GM12891 (cell line): Measurements from ENCODE around the gene UBE3B.

Source experiments
- DNase-seq: peaks from one replicate; pipeline ENCODE4 v3.0.0; 2011; ENCODE audit warnings: low spot score; ENCODE audit not compliant: insufficient read length
- FAIRE-seq: peaks from 2 replicates; lab custom pipeline; 2011; peaks lifted over from hg19 to GRCh38; lab: Jason Lieb, UNC
- PAX5 ChIP-seq: IDR thresholded peaks from 2 replicates; pipeline ENCODE4 v1.6.1; 2011; ENCODE audit warnings: low read length, moderate library complexity, mild to moderate bottlenecking; ENCODE audit not compliant: insufficient read depth, severe bottlenecking
- POLR2A ChIP-seq: IDR thresholded peaks from 2 replicates; pipeline ENCODE4 v1.6.1; 2011; ENCODE audit warnings: low read depth, low read length, control low read depth
- POLR2AphosphoS5 ChIP-seq: IDR thresholded peaks from 2 replicates; pipeline ENCODE4 v1.6.1; 2011; ENCODE audit warnings: low read depth, low read length, control low read depth
- POU2F2 ChIP-seq: IDR thresholded peaks from 2 replicates; pipeline ENCODE4 v1.6.1; 2011; ENCODE audit warnings: low read depth, mild to moderate bottlenecking, control low read depth, low read length, moderate library complexity
- SPI1 ChIP-seq: IDR thresholded peaks from 2 replicates; pipeline ENCODE4 v1.6.1; 2011; ENCODE audit warnings: low read depth, low read length, control low read depth
- TAF1 ChIP-seq: IDR thresholded peaks from 2 replicates; pipeline ENCODE4 v1.6.1; 2011; ENCODE audit warnings: low read depth, low read length, control low read depth

UBE3B gene

DNA sequence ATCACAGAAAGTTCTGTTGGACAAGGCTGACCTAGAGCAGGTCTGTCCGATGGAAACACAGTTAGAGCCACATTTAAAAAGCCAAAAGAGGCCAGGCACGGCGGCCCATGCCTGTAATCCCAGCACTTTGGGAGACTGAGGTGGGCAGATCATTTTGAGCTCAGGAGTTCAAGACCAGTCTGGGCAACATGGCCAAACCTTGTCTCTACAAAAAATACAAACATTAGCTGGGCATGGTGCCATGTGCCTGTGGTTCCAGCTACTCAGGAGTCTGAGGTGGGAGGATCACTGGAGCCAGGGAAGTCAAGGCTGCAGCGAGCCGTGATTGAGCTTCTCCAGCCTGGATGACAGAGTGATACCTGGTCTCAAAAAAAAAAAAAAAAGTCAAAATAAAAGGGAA is 14.9 kb downstream of the UBE3B start:
- no peak for TF ChIP-seq SPI1
- TF ChIP-seq POLR2AphosphoS5: no peak
- no peak for TF ChIP-seq POU2F2
- no peak for TF ChIP-seq TAF1
- FAIRE-seq (no peak), DNase-seq (no peak)

DNA sequence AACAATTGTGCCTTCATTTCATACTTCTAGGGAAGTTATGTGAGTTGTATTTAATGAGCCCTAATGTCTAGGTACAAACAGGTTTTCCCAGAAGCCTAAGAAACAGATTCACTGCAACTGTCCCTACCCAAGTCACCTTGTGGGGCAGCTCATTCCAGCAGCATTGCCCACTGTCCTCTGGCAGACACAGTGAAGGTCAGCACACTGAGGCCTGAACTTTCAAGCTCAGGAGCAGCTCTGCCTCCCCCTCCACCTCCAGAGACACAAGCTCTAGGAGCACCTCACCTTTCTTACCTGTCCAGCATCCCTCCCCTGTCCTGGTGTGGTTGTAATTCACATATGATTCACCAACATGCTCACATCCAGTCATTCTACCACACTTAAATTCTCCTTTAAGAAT is 15.7 kb downstream of the UBE3B start:
- TF ChIP-seq POU2F2: no peak
- FAIRE-seq (no peak), DNase-seq (no peak)

DNA sequence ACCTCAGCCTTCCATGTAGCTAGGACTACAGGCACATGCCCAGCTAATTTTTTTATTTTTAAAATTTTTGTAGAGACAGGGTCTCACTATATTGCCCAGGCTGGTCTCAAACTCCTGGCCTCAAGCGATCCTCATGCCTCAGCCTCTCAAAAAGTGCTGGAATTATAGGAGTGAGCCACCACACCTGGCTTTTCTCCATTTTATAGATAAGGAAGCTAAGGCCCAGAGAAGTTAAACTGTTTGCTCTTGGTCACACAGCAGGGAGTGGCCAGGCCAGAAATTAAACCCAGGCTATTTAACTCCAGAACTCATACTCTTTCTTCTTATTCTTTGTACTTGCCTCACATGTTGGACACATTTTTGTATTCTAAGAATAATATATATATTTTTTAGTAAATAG is 16.5 kb downstream of the UBE3B start:
- TF ChIP-seq POLR2AphosphoS5: no peak
- no peak for TF ChIP-seq POU2F2
- no peak for TF ChIP-seq POLR2A
- no peak for DNase-seq
- no peak for FAIRE-seq

DNA sequence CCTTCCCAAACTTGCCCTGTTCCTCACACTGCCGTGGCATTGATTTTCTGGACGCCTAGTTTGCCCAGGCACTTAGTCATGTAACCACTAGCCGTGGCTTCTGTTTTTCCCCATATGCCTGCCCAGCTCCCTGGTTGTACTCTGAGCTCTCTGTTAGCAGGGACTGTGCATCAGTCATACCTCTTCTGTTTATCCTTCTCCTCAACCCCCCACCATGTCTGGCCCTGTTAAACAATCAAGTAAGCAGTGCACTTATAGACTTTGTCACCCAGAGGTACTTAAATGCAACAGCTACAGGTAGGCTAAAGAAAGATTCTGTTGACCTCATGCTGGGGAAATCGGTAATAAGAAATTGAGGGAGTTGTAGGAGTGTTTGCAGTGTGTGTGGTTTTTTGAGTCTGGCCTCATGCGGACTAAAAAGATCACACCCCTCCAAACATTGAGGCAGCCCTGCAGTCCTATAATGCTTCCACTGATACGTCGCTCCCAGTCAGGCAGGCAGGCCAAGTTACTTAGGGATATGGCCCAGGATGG is 17.0 kb downstream of the UBE3B start:
- FAIRE-seq: no peak
- DNase-seq: no peak
- TF ChIP-seq POU2F2 (no peak), POLR2A (no peak), PAX5 (no peak), TAF1 (no peak), SPI1 (no peak), POLR2AphosphoS5 (no peak)

DNA sequence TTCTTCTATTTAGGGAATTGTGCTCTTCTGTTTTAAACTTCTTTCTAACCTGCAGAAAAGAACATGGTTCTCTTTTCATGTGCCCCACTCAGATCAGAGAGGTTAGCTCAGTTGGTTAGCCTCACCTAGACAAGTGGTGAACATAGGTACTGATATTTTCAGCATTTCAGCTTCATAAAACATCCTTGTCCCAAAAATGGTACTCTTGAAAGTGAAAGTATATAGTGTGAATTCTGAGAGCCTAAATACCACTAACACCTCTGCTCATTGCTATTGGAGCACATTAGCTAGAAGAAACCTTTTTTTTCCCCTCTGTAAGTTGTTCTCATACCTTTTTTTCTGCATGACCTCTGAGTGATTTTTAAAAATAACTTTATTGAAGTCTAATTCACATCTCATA is 17.6 kb downstream of the UBE3B start:
- FAIRE-seq: no peak
- DNase-seq: no peak
- TF ChIP-seq SPI1 (no peak), POU2F2 (no peak), POLR2A (no peak), PAX5 (no peak), POLR2AphosphoS5 (no peak), TAF1 (no peak)

DNA sequence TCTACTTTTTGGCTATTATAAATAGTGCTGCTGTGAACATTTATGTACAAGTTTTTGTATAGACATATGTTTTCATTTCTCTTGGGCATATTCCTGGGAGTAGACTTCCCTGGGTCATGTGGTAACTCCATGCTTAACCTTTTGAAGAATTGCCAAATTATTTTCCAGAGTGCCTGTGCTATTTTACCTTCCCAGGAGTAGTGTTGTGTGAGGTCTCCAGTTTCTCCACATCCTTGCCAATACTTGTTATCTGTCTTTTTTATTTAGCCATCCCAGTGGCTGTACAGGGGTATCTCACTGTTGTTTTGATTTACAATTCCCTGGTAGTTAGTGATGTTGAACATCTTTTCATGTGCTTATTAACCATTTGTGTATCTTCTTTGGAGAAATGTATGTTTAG is 18.9 kb downstream of the UBE3B start:
- TF ChIP-seq POLR2AphosphoS5 (no peak), PAX5 (no peak), TAF1 (no peak), SPI1 (no peak), POLR2A (no peak), POU2F2 (no peak)
- DNase-seq: no peak
- no peak for FAIRE-seq

DNA sequence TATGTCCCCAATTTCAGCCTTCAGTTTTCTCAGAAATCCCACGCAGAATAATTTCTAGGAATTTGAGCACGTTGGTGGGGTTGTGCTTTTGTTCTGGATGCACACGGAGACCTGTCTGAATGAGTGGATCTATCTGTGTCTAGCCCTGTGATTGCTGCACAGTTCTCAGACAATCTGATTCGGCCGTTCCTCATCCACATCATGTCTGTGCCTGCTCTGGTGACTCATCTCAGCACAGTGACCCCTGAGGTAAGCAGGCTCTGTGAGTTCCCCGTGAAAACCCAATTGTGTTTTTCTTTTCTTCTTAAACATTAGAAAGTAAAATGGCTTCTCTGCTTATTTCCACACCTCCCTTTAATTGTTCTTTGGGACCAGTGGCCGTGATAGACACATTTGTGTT is 20.2 kb downstream of the UBE3B start:
- DNase-seq (no peak), FAIRE-seq (no peak)
- TF ChIP-seq SPI1 (no peak), PAX5 (no peak), TAF1 (no peak), POLR2AphosphoS5 (no peak), POU2F2 (no peak), POLR2A (no peak)

DNA sequence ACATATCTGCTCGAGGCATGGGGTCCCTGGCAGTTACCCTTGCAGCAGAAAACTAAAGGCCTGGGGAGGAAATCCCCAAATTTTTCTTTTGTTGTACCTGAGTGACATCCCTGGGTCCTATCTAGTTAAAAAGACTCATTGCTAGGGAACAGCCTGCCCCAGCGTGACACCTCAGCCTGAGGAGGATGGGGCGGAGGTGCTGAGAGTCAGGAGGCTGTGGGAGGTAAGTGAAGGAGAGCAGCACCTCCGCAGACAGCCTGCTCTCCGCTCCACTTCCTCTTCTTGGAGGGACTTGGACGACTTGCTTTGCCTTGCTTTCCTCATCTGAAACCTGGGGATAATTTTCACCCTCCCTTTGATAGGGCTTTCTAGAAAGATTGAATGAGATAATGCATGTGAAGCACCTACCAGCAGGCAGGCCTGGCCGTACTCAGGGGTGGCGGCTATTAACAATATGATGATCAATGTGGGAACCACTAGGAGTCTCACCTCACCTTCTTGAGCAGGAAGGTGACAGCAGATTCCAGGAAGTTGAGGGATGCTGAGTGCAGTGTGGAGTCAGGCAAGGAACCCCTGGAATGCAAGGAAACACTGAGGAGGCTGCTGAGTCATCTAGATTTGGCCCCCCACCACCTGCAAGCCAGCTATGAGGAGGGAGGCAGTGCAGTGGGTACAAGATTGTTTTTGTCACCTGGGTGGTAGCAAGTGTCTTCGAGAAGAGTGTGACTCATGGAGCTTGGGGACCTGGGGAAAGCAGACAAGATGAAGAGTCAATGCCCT is 23.2 kb downstream of the UBE3B start:
- no peak for DNase-seq
- TF ChIP-seq POLR2AphosphoS5 (no peak), POLR2A (no peak), POU2F2 (no peak), TAF1 (no peak), PAX5 (no peak), SPI1 (no peak)
- FAIRE-seq: no peak

DNA sequence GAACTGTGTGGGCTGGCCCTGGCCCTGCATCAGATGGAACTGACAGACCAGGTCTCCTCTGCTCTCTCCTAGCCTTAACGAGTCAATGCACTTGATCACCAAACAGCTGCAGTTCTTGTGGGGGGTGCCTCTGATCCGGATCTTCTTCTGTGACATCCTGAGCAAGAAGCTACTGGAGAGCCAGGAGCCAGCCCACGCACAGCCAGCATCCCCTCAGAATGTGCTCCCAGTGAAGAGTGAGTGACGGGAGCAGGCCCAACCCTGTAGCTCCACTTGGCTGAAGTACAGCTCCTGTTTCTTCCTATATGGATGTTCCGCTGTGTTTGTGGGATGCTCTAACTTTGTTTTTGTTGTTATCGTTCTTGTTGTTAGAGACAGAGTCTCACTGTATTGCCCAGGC is 23.9 kb downstream of the UBE3B start:
- no peak for DNase-seq
- no peak for FAIRE-seq
- TF ChIP-seq POLR2AphosphoS5 (no peak), POU2F2 (no peak), SPI1 (no peak), PAX5 (no peak), POLR2A (no peak), TAF1 (no peak)

DNA sequence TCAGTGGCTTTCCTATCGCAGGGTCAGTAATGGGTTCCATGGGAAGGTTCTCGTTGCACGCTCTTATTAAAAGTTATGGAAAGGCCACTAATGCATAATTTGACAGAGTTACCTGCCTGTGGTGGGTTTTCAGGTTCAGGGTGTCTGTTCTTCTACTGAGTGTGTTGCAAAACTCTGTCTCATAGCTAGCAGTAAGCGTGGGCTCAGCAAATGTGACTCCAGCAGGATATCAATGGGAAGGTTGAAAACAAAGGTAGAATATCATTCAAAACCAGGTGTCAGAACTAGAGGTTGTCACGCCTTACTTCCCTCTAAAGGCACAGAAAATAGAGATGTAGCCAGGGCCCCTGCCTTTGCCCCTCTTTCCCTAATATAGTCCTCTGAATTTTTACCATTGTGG is 24.9 kb downstream of the UBE3B start:
- DNase-seq: no peak
- FAIRE-seq: no peak
- TF ChIP-seq POLR2A: no peak

DNA sequence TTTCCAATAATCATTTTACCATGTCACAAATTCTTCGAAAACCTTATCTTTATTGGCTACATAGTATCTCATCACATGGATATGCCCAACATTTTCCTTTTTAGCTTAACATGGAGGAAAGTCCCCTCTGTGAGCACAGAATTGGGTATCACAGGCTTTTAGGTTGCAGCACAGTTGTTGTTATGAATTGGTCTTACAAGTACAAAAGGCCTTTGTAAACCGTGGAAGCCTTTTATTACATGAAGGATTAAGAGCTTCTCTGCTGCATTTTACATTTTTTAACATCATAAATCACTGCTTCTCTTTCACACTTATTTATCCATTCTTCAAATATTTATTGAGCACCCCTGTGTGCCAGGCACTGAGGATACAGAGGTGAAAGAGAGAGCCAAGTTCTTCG is 26.2 kb downstream of the UBE3B start:
- TF ChIP-seq POLR2AphosphoS5 (no peak), SPI1 (no peak), POU2F2 (no peak), TAF1 (no peak), POLR2A (no peak), PAX5 (no peak)
- DNase-seq (no peak), FAIRE-seq (no peak)
